HT1080 (cell line): ENCODE data around the gene CAPN6. TPM values are rescaled to one million over a fixed set of nuclear protein-coding genes. Genes with fewer than 3 reads are reported as not detected.

Experiments
- DNase-seq: peaks from one replicate; pipeline ENCODE4 v3.0.0-alpha.2; 2015; ENCODE audit warnings: low read depth
- polyA plus RNA-seq, 2 experiments: library from polyadenylated mRNA; depleted of rRNA; stranded (reverse); fragments of >200 nt; gene quantifications; 2 replicates each; pipeline ENCODE4 v1.2.3, GENCODE V29; 2015
- total RNA-seq: library from RNA; depleted of rRNA; stranded (reverse); fragments of >200 nt; shearing (Covaris generic); gene quantifications from 2 replicates; pipeline ENCODE4 v1.2.3, GENCODE V29; 2014; rRNA removed

The CAPN6 gene
- not detected in 2 replicates for total RNA-seq
- not detected in 2 replicates for polyA plus RNA-seq (2015; cell fraction: cytosol; rRNA removed)
- polyA plus RNA-seq (2015; cell fraction: nucleus; rRNA removed), result not detected in 2 replicates

GRCh38 chrX:111270339-111270738, at the start of gene CAPN6:
Gene CAPN6, minus strand, starts transcription at chrX:111270483. Its CDS starts 6,547 bp downstream, at chrX:111263936.
- DNase-seq, result peak; percentile 1

GRCh38 chrX:111319451-111319850, 49.2 kb upstream of the CAPN6 start:
- DNase-seq, result no peak

GRCh38 chrX:111318901-111319300, 48.6 kb upstream of the CAPN6 start:
- no peak for DNase-seq

GRCh38 chrX:111309083-111309482, 38.8 kb upstream of the CAPN6 start:
- DNase-seq, result peak; percentile 0

GRCh38 chrX:111308039-111308438, 37.8 kb upstream of the CAPN6 start:
- no peak for DNase-seq

GRCh38 chrX:111302284-111302683, 32.0 kb upstream of the CAPN6 start:
- no peak for DNase-seq

GRCh38 chrX:111288841-111289240, 18.6 kb upstream of the CAPN6 start:
- DNase-seq, result no peak

- DNase-seq, result no peak
Observed at GRCh38 chrX:111284631-111285293, 14.5 kb upstream of the CAPN6 start.

GRCh38 chrX:111283446-111283845, 13.2 kb upstream of the CAPN6 start:
- no peak for DNase-seq

GRCh38 chrX:111282991-111283390, 12.7 kb upstream of the CAPN6 start:
- no peak for DNase-seq

GRCh38 chrX:111282139-111282538, 11.9 kb upstream of the CAPN6 start:
- DNase-seq, result no peak

GRCh38 chrX:111268506-111268905, 1.8 kb downstream of the CAPN6 start:
- no peak for DNase-seq

- no peak for DNase-seq
Observed at GRCh38 chrX:111265486-111265885, 4.8 kb downstream of the CAPN6 start.

GRCh38 chrX:111264385-111264784, 5.9 kb downstream of the CAPN6 start:
- DNase-seq, result no peak

- no peak for DNase-seq
Observed at GRCh38 chrX:111262086-111262485, 8.2 kb downstream of the CAPN6 start.

GRCh38 chrX:111260451-111260850, 9.8 kb downstream of the CAPN6 start:
- no peak for DNase-seq

- no peak for DNase-seq
Observed at GRCh38 chrX:111259559-111259958, 10.7 kb downstream of the CAPN6 start.

- DNase-seq, result no peak
Observed at GRCh38 chrX:111257733-111258132, 12.6 kb downstream of the CAPN6 start.

GRCh38 chrX:111254896-111255693, 15.2 kb downstream of the CAPN6 start:
- peak; percentile 48 for DNase-seq

GRCh38 chrX:111244235-111244750, 26.0 kb downstream of the CAPN6 start:
- DNase-seq, result no peak

- no peak for DNase-seq
Observed at GRCh38 chrX:111216293-111216801, 53.9 kb downstream of the CAPN6 start.

GRCh38 chrX:111207851-111208250, 62.4 kb downstream of the CAPN6 start:
- no peak for DNase-seq
